Gastroesophageal sphincter (tissue), 4 donors: Measurements from ENCODE around the gene USP6. TPM values are rescaled to one million over a fixed set of nuclear protein-coding genes. Genes with fewer than 3 reads are reported as not detected.

Source experiments
- ATAC-seq: fragments of 150-250 bp; one replicate; pipeline ENCODE4 v1.9.1; 2016; ENCODE audit warnings: mild to moderate bottlenecking, moderate library complexity
- H3K27ac ChIP-seq, 4 donors: fragments of 200-600 bp; sonication (generic) in 3 of 4; 1 replicate in 3 of 4; 2 replicates in 1 of 4; pipeline ENCODE4 v1.5.1; 2016 to 2019
- H3K27me3 ChIP-seq: fragments of 200-600 bp; sonication (generic); one replicate; pipeline ENCODE4 v1.5.1; 2019
- H3K36me3 ChIP-seq, 2 donors: fragments of 200-600 bp; sonication (generic); one replicate each; pipeline ENCODE4 v1.5.1; 2019; ENCODE audit warnings: control low read depth in 1 of 2
- H3K4me1 ChIP-seq, 3 donors: fragments of 200-600 bp; sonication (generic); 1 replicate in 2 of 3; 2 replicates in 1 of 3; pipeline ENCODE4 v1.5.1; 2016 to 2019; ENCODE audit warnings: control low read depth in 2 of 3
- H3K4me3 ChIP-seq, 2 donors: fragments of 200-600 bp; sonication (generic); one replicate each; pipeline ENCODE4 v1.5.1; 2019; ENCODE audit warnings: mild to moderate bottlenecking in 1 of 2, moderate library complexity in 1 of 2
- H3K9me3 ChIP-seq, 3 donors: fragments of 200-600 bp; sonication (generic); one replicate each; pipeline ENCODE4 v1.5.1; 2017 to 2019; ENCODE audit warnings: control low read depth in 2 of 3
- CTCF ChIP-seq, 4 experiments: fragments of 200-600 bp in 2 of 4; fragments of 450-650 bp in 2 of 4; sonication (generic) in 1 of 4; IDR thresholded peaks; one replicate each; pipeline ENCODE4 v1.5.1; 2017 to 2019; ENCODE audit warnings: antibody characterized with exemption in 4 of 4, mild to moderate bottlenecking in 2 of 4, moderate library complexity in 2 of 4
- EP300 ChIP-seq: sonication (generic); formaldehyde crosslinking; IDR thresholded peaks from one replicate; pipeline ENCODE4 v1.6.1; 2017; ENCODE audit warnings: antibody characterized with exemption, mild to moderate bottlenecking
- POLR2A ChIP-seq, 2 donors: fragments of 450-650 bp; IDR thresholded peaks; one replicate each; pipeline ENCODE4 v1.6.1; 2017; ENCODE audit warnings: antibody characterized with exemption in 2 of 2, mild to moderate bottlenecking in 2 of 2, moderate library complexity in 1 of 2
- POLR2AphosphoS5 ChIP-seq: sonication (generic); formaldehyde crosslinking; IDR thresholded peaks from one replicate; pipeline ENCODE4 v1.6.1; 2017; ENCODE audit warnings: antibody characterized with exemption
- WGBS, 2 donors: methylation state at CpG; one replicate each; pipeline ENCODE4 v1.1.5; 2018; ENCODE audit warnings: low coverage in 1 of 2; 5-methylcytosine and 5-hydroxymethylcytosine counted together
- total RNA-seq, 4 donors: library from RNA; depleted of rRNA; stranded (reverse); fragments of >200 nt; gene quantifications; one replicate each; pipeline ENCODE4 v1.1.0, GENCODE V29; 2016

Gene USP6
- total RNA-seq, 4 donors from 2014 or later: 0.07 to 6.1 (median 0.20) TPM

- no peak overlapping the region for H3K4me3 ChIP-seq
- no peak overlapping the region for H3K27ac ChIP-seq
- H3K9me3 ChIP-seq: peaks cover 22 to 98% (median 28%) of the 10 kb centered on the region in 3 donors
- no peaks in the 10 kb centered on the region for H3K4me1 ChIP-seq
- H3K36me3 ChIP-seq: peaks cover 0 to 64% of the 10 kb centered on the region in 2 donors
- no peak for TF ChIP-seq CTCF (IDR thresholded peaks at IDR 0.05)
- TF ChIP-seq EP300: no peak
- no peak for TF ChIP-seq POLR2AphosphoS5
- WGBS, 2 donors: 100% methylated on average over 1 of the region's 2 CpGs
- H3K27me3 ChIP-seq: no peaks in the 10 kb centered on the region
- ATAC-seq: no peak
Measured at GRCh38 chr17:5184288-5184687, 68.5 kb downstream of the USP6 start.

GRCh38 chr17:5191541-5192417 is 75.9 kb downstream of the USP6 start, which contains the start of gene ZNF594:
ZNF594 (minus strand) TSS chr17:5191868; CDS start chr17:5184256, 7,612 bp downstream.
- peaks cover 0 to 36% of the 10 kb centered on the region in 2 donors for H3K36me3 ChIP-seq

GRCh38 chr17:5194346-5194745 is 78.5 kb downstream of the USP6 start:
- Histone ChIP-seq H3K9me3 (peaks cover 0 to 9% (median 0%) of the 10 kb centered on the region in 3 donors), H3K36me3 (peaks cover 0 to 11% of the 10 kb centered on the region in 2 donors), H3K27me3 (no peaks in the 10 kb centered on the region), H3K4me3 (no peak overlapping the region), H3K27ac (no peak overlapping the region), H3K4me1 (peaks cover 0 to 26% (median 0%) of the 10 kb centered on the region in 3 donors)
- WGBS, 2 donors: 75 to 92% methylated on average over 2 of the region's 2 CpGs
- no peak for ATAC-seq
- TF ChIP-seq POLR2A (IDR thresholded peaks at IDR 0.05) (no peak), EP300 (no peak), POLR2AphosphoS5 (no peak), CTCF (IDR thresholded peaks at IDR 0.05) (no peak)

More at GRCh38 chr17:5191541-5192417, 75.9 kb downstream of the USP6 start, which contains the start of gene ZNF594:
- Histone ChIP-seq H3K9me3 (peaks cover 0 to 33% (median under 1%) of the 10 kb centered on the region in 3 donors), H3K27ac (peak within 1 kb of the TSS; percentile 17 to 85 (median 84)), H3K27me3 (no peaks in the 10 kb centered on the region), H3K4me3 (peak within 1 kb of the TSS; percentile 60 to 81), H3K4me1 (peaks cover 0 to 26% (median 0%) of the 10 kb centered on the region in 3 donors)
- peak; percentile 79 for TF ChIP-seq POLR2AphosphoS5
- peak; percentile 74 to 82 for TF ChIP-seq POLR2A (IDR thresholded peaks at IDR 0.05)
- TF ChIP-seq EP300: no peak
- peak in 3 of 4 experiments; percentile 70 to 80 (median 71) for TF ChIP-seq CTCF (IDR thresholded peaks at IDR 0.05)
- WGBS, 2 donors: 2 to 5% methylated on average over 22 to 34 of the region's 82 CpGs
- peak; percentile 100 for ATAC-seq

DNA sequence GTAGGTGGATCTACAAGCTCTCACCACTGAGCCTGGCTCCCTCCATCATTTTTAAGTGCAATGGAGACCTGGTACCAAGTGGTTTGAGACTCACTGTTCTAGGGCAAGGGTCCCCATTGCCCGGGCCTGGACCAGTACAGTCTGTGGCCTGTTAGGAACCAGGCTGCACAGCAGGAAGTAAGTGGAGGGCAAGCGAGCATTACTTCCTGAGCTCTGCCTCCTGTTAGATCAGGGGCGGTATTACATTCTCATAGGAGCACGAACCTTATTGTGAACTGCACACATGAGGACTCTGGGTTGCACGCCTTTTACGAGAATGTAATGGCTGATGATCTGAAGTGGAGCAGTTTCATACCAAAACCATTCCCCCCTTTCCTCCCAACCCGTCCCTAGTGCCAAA is 82.6 kb downstream of the USP6 start:
- Histone ChIP-seq H3K4me3 (no peak overlapping the region), H3K27ac (no peak overlapping the region), H3K9me3 (no peaks in the 10 kb centered on the region), H3K36me3 (peaks cover 0 to 6% of the 10 kb centered on the region in 2 donors), H3K4me1 (no peaks in the 10 kb centered on the region), H3K27me3 (no peaks in the 10 kb centered on the region)
- ATAC-seq: no peak
- no peak for TF ChIP-seq POLR2A (IDR thresholded peaks at IDR 0.05)
- 91 to 96% methylated on average over 5 to 6 of the region's 7 CpGs for WGBS, 2 donors

- H3K9me3 ChIP-seq: no peaks in the 10 kb centered on the region
- H3K27ac ChIP-seq: no peak overlapping the region
- TF ChIP-seq POLR2AphosphoS5 (no peak), EP300 (no peak), POLR2A (IDR thresholded peaks at IDR 0.05) (no peak), CTCF (IDR thresholded peaks at IDR 0.05) (no peak)
- ATAC-seq: no peak
- H3K36me3 ChIP-seq: peaks cover 0 to 9% of the 10 kb centered on the region in 2 donors
- no peaks in the 10 kb centered on the region for H3K27me3 ChIP-seq
- H3K4me1 ChIP-seq: no peaks in the 10 kb centered on the region
- 60 to 88% methylated on average over 2 of the region's 2 CpGs for WGBS, 2 donors
- no peak overlapping the region for H3K4me3 ChIP-seq
Measured at GRCh38 chr17:5200360-5200759, 84.5 kb downstream of the USP6 start.
